Measurements from ENCODE around the gene PRRT4.

PRRT4 gene

GRCh38 chr7:128374041-128374440 lies 12.6 kb upstream of the PRRT4 start:
- no peak for DNase-seq (ENCODE audit: low spot score)

- no peak for DNase-seq (ENCODE audit: low spot score)
These were observed 12.1 kb upstream of the PRRT4 start for GRCh38 chr7:128373606-128374005.

- no peak for DNase-seq (ENCODE audit: low spot score)
These were observed 9.0 kb upstream of the PRRT4 start for GRCh38 chr7:128370491-128370890.

GRCh38 chr7:128366986-128367385 lies 5.5 kb upstream of the PRRT4 start:
- no peak for DNase-seq (ENCODE audit: low spot score)

GRCh38 chr7:128366300-128366699 lies 4.8 kb upstream of the PRRT4 start:
- DNase-seq (ENCODE audit: low spot score) = no peak

GRCh38 chr7:128365432-128365831 lies 3.9 kb upstream of the PRRT4 start:
- no peak for DNase-seq (ENCODE audit: low spot score)

GRCh38 chr7:128364166-128364870 lies 2.8 kb upstream of the PRRT4 start:
- no peak for DNase-seq (ENCODE audit: low spot score)

GRCh38 chr7:128363261-128363721 lies 1.8 kb upstream of the PRRT4 start:
- DNase-seq (ENCODE audit: low spot score) = no peak

- DNase-seq (ENCODE audit: low spot score) = peak; percentile 32
These were observed 1.2 kb upstream of the PRRT4 start for GRCh38 chr7:128362670-128363069.

- DNase-seq (ENCODE audit: low spot score) = no peak
These were observed 1.2 kb downstream of the PRRT4 start for GRCh38 chr7:128360359-128360678.

GRCh38 chr7:128359939-128360338 lies 1.6 kb downstream of the PRRT4 start:
- no peak for DNase-seq (ENCODE audit: low spot score)

GRCh38 chr7:128359336-128359735 lies 2.2 kb downstream of the PRRT4 start:
- DNase-seq (ENCODE audit: low spot score) = no peak

GRCh38 chr7:128358233-128358632 lies 3.3 kb downstream of the PRRT4 start:
- DNase-seq (ENCODE audit: low spot score) = no peak

GRCh38 chr7:128357217-128357613 lies 4.3 kb downstream of the PRRT4 start:
- no peak for DNase-seq (ENCODE audit: low spot score)

- DNase-seq (ENCODE audit: low spot score) = no peak
These were observed 4.8 kb downstream of the PRRT4 start for GRCh38 chr7:128356546-128357216.

- DNase-seq (ENCODE audit: low spot score) = no peak
These were observed 7.9 kb downstream of the PRRT4 start for GRCh38 chr7:128353610-128354009.

GRCh38 chr7:128353189-128353588 lies 8.3 kb downstream of the PRRT4 start:
- DNase-seq (ENCODE audit: low spot score) = no peak

GRCh38 chr7:128352636-128353035 lies 8.9 kb downstream of the PRRT4 start:
- no peak for DNase-seq (ENCODE audit: low spot score)

- no peak for DNase-seq (ENCODE audit: low spot score)
These were observed 9.3 kb downstream of the PRRT4 start for GRCh38 chr7:128352153-128352537.

GRCh38 chr7:128351296-128352152 lies 10.0 kb downstream of the PRRT4 start:
- DNase-seq (ENCODE audit: low spot score) = no peak

GRCh38 chr7:128350708-128351295 lies 10.7 kb downstream of the PRRT4 start:
- DNase-seq (ENCODE audit: low spot score) = no peak

- no peak for DNase-seq (ENCODE audit: low spot score)
These were observed 12.0 kb downstream of the PRRT4 start for GRCh38 chr7:128349466-128349825.

- peak; percentile 70 for DNase-seq (ENCODE audit: low spot score)
These were observed 13.8 kb downstream of the PRRT4 start for GRCh38 chr7:128347647-128348097.
